Stimulated activated naive CD4-positive, alpha-beta T cell (primary cell): ENCODE results near the gene BAHCC1.

ENCODE experiments used
- DNase-seq, 6 experiments: peaks; one replicate each; lab custom pipeline; 2025; lab: John Stamatoyannopoulos, UW

The BAHCC1 gene

DNA sequence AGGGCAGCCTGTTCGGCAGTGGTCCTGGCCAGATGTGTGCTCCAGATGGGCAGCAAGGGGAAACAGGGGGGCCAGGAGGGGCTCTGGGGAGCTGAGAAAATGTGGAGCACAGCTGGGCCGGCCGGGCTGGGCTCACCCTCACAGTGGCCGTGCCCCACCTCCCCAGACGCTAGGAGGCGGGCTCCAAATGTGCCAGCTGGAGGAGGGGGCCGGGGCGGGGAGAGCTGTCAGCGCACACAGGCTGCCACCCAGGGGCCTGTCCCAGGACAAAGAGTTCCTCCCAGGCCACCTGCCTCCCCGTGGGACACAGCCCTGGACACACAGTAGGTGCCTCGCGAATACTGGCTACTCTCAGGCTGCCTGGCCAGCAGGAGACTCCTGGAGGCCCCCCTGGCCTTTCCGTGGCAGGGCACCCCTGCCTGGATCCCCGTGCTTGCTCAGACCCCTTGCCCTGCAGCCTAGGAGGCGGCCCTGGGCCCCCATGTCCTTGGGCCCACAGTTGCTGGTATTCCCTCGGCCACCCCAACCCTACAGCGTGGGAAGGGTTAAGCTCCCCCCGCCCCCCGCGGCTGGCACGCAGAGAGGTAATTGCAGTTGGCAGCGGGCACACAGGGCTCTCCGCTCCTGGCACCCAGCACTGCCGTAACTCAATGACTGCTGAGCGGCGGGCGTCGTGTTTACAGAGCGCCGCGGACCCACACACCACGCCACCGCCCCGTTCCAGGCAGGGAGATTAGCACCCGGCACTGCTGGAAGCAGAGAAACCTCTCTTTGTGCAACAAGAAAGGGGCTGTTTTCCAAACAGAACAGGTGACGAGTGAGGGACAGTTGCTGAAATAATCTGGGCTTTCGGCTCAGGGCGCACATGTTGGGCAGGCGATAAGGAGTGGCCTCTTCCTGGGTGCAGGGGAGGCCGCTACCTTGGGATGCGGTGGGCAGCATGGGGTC is 32.2 kb downstream of the BAHCC1 start:
- DNase-seq, result peak in 1 of 6 experiments; percentile 32

DNA sequence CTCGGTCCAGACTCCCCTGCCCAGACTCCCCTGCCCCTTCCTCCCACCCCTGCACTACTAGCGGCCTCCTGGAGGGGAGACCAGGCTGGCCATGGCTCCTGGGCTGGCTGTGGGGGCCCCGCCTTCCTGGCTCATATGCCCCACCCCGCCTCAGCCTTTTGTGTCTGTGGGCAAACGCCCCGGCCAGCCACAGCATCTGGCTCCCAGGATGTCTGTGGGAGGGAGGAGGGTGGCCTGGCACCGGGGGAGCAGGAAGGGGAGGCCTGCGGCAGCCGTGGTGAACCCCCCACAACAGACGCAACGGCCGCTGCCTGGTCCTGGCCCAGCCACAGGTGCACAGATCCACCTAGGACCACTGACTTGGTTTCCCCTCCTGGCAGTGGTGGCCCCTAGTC is 32.9 kb downstream of the BAHCC1 start:
- DNase-seq, result no peak

DNA sequence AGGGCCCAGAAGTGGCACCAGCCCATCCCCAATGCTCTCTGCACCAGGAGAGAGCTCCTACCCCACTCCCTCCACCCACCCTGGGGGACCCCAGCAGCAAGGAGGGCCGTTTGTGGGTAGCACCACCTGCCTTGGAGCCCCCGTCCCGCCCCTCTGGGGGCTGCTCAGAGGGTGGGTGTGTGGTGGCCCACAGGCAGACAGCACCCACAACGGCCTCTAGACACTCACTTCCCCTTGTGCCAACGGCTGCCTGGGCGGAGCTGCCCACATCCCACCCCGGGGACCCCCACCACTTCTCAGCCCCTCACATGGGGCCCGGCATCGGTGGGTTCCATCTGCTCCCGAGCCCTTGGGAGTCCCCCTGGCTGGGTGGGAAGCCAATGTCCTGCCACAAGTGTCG is 33.3 kb downstream of the BAHCC1 start:
- DNase-seq, result no peak

DNA sequence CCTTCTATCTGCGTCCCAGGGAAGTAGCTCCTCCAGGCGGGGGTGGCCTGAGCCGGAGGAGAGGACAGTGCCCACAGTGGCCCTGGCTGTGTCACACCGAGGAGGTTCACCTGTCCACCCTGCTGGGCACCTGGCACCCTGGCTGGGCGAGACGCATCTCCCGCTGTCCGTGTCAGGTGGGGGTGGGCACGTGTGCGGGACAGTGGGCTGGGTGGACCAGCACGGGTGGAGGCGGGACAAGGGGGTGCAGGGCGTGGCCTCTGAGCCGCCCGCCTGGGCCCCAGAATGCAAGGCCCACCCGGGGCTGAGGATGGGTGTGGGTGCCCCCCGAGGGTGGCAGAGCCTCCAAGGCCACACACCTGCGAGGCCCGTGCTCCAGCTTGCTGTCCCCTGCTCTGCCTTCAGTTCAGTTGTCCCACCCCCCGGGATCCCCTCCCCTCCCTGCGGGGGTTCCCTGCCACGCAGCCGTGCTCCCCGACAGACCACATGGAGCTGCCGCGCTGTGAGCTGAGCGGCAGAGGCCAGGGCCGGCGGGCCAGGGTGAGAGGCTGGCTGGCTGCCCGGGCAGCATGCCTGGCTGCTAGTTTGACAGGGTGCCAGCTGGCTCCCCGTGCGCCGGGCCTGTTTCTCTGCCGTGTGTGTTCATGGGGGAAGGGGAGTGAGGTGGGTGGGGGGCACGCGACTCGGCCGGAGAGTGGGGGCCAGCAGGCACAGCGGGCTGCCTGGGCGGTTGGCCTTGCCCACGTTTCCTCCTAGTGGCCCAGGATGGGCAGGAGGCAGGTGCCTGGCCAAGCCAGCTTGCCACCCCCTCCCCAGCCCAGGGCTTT is 33.9 kb downstream of the BAHCC1 start:
- peak in 3 of 6 experiments; percentile 17 to 52 (median 32) for DNase-seq

DNA sequence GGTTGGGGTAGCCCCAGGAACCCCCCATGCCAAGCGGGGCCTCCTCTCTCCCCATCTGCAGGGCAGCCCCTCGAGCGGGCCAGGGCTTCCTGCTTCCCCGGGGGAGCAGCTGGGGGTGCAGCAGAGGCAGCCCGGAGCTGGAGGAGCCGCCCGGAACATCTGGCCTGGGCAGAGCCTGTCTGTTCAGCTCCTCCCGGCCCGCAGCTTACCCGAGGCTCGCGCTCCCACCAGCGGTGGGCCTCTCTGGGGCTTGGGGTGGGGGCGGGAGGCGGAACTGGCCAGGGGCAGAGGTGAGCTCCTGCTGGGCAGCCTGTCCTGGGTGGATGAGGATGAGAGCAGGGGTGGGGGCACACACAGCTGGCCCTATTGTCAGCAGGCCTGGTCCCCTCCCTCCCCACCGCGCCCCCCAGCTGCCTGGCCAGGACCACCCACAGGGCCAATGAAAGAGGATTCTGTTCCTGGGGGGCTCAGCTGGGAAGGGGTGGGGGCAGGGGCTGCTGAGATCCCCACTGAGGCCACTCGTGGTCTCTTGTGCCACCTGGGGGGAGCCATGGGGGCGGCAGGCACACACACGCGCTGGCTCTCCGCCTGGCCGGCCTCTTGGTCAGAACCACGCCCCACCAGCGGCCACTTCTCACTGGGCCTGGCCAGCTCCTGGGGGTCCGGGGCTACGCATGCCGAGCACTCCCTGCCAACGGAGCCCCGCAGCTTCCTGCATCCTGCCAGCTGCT is 34.7 kb downstream of the BAHCC1 start:
- DNase-seq, result peak in 2 of 6 experiments; percentile 32 to 52

DNA sequence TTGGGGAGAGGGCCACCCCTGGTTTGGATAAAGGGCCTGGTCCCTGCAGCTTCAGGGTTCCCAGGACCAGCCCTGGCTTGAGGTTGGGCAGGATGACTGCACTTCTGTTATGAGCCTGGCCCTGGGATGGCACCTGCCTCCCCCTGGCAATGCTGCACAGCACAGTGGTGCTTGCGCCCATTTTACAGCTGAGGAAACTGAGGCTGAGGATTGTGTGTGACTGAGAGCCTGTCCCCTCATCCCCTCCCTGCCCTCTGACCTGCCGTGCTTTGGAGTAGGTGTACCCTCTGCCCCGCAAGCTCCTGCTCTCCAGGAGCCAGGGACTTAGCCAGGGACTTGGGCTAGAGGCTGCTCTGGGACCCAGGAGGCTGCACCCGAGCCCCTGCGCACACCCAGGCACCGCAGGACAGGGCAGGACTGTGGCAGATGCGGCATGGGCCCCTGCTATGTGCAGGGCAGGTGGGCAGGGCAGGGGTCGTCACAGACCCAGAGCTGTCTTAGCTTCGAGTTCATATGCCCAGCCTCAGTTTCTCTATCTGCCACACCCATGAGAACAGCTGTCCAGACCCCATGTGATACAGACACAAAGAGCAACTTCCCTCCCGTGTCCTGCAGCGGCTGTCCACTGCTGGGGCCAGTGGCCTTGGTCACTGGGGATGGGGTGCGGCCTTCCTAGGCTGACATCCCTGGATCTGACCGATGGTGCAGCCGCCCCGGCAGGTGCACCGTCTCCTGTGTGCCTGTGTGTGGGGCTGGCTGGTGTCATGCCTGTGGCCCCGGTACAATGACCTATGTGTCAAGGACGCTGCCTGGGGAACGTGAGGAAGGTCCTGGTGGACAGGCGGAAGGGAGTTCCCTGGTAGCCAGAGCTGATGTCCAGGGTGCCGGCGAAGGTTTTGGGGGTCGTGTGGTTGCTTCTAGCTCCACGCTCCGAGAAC is 36.6 kb downstream of the BAHCC1 start:
- no peak for DNase-seq

DNA sequence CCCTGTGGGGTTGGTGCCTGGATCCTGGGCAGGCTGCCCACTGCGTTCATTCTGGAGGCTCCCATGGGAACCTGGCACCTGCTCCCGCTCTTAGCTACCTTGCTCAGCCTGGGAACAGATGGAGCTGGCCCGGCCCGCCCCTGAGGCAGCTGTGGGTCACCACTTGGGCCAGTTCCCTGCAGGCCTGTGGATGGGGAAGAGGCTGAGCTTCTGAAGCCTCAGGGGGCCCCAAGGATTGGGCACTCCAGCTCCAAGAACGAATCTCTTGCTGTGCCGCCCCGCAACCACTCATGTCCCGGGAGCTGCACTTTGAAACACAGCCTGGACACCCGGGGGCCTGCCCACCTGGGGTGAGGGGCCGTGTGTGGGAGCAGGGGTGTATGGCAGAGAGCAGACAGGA is 37.7 kb downstream of the BAHCC1 start:
- DNase-seq, result no peak

DNA sequence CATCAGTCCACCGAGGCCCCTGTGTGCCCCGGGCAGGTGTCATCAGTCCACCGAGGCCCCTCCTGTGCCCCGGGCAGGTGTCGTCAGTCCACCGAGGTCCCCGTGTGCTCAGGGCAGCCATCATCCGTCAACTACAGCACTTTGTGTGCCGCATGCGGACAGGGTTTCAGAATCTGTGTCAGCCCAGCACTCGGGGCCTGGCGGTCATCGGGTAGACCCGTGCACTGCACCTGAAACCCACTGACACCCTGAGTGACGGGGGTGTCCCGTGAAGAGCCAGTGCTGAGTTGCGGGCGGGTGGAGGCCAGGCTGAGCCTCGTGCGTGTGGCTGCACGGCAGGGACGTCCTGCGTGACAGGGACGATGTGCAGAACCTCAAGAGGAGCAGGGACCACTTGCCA is 38.4 kb downstream of the BAHCC1 start:
- DNase-seq, result no peak

DNA sequence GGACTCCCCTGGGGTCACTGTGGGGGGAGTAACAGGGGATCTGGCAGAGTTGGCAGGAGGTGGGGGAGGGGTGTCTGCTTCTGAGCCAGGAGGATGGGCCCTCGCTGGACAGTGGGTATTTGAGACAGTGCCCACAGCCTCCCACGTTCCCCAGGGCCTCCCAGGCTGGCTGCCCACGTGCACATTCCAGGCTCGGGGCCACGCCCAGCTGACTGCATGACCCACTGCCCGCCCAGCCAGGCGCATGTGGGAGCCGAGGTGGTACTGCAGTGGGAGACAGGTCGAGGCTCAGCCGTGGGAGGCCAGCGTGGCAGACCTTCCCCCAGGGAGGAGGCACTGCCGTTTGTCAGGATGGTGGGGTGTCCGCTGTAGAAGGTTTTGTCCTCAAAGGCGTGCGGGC is 38.8 kb downstream of the BAHCC1 start:
- DNase-seq, result no peak

DNA sequence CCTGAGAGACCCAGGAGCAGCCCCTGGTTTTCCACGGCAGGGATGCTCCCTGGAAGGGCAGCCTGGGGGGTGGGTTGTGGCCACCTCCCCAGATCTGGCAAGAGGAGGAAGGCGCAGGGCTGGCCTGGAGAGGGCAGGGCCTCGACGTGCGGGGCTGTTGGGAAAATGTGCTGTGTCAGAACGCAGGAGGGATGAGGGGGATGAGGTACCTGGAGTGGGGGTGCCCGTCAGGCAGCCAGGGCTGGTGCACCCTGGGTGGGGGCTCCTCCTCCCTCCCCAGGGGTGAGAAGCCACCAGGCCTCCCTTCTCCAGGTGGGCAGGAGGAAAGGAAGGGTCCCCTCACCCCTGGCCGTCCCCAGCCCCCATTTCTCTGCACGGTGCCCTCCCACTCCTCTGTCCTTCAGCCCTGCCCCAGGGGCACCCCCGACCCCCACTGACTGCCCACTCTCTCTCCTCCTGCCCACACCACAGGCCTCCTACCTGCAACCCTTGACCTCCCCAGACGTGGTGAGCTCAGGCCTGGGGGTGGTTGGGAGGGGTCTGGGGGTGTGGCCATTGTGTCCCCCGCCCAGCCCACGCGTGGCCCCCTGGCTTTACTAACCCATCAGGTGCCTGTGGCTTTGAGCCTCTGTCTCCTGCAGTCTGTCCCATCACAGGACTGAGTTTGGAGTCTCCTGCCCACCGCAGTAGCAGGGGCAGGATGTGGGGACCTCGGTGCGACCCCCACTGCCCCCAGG is 39.6 kb downstream of the BAHCC1 start:
- DNase-seq, result no peak

DNA sequence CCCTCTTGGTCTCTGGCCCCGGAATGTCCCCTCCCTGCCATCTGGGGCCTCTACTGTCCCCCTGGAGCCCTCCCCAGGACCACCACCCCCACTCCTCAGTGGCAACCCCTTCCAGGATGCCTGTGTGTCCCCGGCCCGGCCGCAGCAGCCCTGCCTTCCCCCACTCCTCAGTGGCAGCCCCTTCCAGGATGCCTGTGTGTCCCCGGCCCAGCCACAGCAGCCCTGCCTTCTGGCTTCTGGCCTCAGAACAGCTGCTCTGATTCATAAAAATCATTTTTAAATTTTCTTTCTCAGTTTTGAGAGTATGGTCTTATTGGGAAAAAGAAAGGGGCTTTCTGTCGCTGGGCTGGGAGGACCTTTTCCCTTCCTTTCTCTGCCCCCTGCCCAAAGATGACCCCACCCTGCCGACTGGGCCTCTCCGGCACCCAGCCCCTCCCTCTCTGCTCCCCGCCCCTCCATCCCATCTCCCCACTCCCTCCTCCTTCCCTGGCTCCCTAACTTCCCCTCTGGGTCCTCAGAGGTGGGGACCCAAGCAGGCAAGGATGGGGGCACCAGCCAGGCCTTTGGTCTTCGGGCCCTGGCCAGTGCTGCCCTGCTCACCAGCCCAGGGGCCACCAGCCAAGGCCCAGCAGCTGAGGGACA is 40.5 kb downstream of the BAHCC1 start:
- no peak for DNase-seq

DNA sequence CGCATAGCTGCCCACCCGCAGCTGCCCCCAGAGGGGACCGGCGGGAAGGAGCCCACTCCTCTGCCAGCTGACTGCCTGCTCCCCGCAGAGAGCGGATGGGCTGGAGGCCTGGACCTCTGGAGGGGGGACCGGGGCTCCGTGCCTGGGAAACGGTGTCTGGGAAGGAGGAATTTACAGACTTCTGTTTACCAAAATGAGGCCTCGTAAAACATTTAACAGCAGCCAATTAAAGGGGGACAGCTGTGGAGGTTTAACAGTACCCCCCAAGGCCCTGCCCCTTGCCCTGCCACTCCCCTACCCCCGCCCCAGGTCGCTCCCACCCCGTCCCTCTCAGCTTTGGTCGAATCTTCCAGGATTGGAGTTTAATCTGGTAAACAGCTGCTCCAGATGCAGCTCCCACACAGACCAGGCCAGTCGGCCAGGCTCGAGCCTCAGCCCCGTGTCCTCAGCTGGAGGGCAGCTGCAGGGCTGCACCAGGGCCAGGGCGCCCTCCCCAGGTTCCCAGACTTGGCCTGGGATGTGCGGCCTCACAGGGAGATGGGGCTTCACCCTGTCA is 41.1 kb downstream of the BAHCC1 start:
- no peak for DNase-seq

DNA sequence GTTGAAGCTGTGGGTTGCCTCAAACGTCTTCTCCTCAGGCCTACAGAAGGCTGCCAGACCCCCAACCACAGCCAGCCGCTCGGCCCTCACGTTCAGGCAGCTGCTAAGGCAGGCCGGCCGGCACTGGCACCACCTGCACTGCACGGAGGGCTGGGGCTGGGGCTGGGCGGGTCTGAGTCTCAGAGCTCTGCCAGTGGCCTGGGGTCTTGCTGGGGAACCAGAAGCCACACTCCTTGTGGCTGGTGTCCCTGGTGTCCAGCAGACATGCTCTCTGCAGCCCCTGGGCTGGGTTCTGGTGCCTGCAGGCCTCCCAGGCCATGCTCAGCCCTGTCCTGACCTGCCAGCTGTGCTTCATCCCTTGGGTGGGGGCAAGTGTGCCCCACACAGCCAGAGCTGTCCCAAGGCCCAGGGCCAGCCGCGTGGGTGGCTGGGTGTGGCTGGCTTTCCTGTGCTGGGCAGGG is 42.0 kb downstream of the BAHCC1 start:
- no peak for DNase-seq

DNA sequence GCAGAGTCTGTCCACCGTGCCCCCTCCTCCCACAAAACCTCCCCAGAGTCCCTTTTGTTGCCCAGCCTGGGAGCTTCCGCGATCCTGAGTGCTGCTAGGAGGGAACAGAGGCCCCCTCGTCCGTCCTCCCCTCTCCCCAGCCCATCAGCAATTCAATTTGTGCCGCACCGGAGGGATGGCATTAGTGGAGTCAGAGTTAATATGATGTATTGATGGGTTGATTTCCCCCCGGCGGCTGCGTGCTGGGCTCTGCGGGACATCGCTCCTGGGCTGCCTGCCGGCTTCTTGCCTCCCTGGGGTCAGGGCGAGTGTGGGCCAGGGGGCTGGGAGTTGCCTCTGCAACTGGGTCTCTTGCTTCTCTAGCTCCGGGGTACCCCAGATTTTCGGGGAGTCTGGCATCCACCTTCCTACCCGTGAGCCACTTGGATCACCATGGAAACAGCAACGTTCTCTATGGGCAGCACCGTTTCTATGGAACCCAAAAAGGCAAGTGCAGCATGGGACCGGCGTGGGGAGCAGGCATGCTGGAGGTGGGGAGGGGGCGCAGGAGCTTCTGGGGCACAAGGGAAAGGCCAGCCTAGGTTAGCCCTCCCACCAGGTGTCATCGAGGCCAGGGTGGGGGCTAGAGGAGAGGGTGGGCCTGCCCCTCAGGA is 42.9 kb downstream of the BAHCC1 start:
- no peak for DNase-seq

DNA sequence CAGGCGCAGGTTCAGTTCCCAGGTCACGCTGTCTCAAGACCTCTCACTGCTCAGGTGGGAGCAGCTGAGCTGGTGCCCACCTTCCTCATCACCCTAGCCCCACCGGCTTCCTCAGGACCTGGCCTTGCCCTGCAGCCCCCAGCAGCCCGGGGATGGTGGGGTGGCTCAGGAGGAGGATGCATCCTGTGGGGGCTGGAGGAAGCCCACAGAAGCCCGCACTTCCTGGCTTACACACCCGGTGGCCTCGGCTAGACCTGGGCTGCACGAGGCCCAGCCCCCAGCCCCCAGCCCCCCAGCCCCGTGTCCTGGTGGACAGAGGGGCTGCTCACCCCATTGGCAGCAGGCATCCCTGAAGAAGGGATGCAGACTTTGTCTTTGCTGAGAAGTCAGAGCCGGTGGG is 43.4 kb downstream of the BAHCC1 start:
- no peak for DNase-seq

DNA sequence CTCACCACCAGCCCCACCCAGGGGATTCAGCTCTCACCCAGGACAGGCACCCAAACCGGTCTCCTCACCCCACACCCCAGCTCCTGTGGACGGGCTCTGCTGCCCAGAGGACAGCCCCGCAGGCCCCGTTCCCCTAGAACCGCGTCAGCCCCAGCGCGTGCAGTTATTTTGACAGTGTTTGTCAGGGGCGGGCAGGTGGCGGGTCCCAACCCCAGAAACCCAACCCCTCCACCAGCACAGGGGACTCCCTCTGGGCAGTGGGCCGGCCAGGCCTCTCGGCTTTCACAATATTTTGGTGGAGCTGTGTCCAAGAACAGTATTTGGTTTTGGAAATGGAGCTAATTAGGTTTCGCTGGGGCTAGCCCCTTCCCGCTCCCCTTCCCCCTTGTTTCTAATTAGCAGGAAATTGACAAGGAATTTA is 44.8 kb downstream of the BAHCC1 start:
- no peak for DNase-seq

DNA sequence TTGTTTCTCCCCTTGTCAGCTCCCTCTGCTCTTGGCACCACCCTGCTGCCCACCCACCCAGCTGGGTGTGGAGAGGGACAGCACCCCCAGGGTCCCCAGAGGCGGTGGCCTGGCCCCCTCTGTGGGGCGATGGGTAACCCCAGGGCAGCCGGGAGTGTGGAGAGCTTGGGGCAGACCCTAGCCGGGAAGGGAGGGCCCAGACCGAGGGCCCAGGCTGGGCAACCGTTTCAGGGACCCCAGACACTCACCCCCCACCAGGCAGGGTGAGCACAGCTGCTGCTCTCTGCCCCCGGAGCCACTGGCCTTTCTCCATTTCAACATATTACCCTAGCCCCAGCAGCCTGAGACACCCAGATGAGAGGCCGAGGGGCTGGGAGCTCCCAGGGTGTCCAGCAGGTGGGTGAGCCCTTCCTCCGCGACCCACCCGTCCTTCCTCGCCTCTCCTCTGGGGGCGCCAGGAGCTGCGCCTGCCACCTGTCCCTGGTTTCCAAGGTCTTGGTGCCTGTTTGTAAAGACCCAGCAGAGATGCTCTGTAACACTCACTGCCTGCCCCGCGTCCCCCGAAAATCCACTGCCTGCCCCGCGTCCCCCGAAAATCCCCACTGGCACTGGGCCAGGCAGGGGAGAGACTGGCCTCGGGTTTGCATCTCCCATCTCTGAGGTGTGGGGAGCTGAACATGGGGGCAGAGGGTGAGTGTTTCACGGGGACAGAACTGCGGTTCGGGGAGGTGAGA is 45.4 kb downstream of the BAHCC1 start:
- no peak for DNase-seq

DNA sequence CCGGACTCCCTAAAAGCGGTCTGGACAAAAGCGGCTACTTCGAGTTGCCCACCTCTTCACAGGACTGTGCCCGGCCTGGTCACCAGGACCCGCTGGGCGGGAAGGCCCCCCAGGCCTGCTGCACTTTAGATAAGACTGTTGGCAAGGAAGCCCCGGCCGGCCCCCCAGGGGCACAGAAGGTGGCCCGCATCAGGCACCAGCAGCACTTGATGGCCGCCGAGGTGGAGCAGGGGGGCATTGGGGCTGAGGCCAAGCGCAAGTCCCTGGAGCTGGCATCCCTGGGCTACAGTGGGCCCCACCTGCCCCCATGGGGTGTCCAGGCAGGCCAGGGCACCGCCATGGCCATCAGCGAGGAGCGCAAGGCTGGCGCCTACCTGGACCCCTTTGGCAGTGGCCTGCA is 47.5 kb downstream of the BAHCC1 start:
- DNase-seq, result no peak
